Embryonic facial prominence (tissue), 1 donor: Measurements from ENCODE around the gene RGS7BP.

Source experiments
- DNase-seq: peaks from one replicate; pipeline ENCODE4 v3.0.0-alpha.2; 2016; ENCODE audit errors: extremely low spot score

Gene RGS7BP

GRCh38 chr5:64632251-64632650, 126.4 kb downstream of the RGS7BP start:
- DNase-seq = no peak

- DNase-seq = peak; percentile 17
Observed at GRCh38 chr5:64634997-64635686, 129.3 kb downstream of the RGS7BP start.

- DNase-seq = no peak
Observed at GRCh38 chr5:64637144-64637543, 131.3 kb downstream of the RGS7BP start.

GRCh38 chr5:64637837-64638443, 132.1 kb downstream of the RGS7BP start:
- no peak for DNase-seq

- DNase-seq = no peak
Observed at GRCh38 chr5:64644831-64645230, 139.0 kb downstream of the RGS7BP start.

GRCh38 chr5:64646169-64646568, 140.4 kb downstream of the RGS7BP start:
- DNase-seq = no peak

- no peak for DNase-seq
Observed at GRCh38 chr5:64649512-64649911, 143.7 kb downstream of the RGS7BP start.

- DNase-seq = no peak
Observed at GRCh38 chr5:64653766-64654560, 148.1 kb downstream of the RGS7BP start.

GRCh38 chr5:64654561-64654938, 148.7 kb downstream of the RGS7BP start:
- DNase-seq = no peak

- DNase-seq = no peak
Observed at GRCh38 chr5:64655596-64655995, 149.8 kb downstream of the RGS7BP start.

GRCh38 chr5:64659289-64659688, 153.5 kb downstream of the RGS7BP start:
- no peak for DNase-seq
